ENCODE data around the gene NCBP2.

GRCh38 chr3:196889844-196890708 lies 52.3 kb downstream of the NCBP2 start:
- TF ChIP-seq ZBTB7A (IDR thresholded peaks at IDR 0.05; ENCODE audit: low read depth) (no peak), MAX (IDR thresholded peaks at IDR 0.05) (no peak), TEAD4 (IDR thresholded peaks at IDR 0.05) (no peak), FOXM1 (IDR thresholded peaks at IDR 0.05; ENCODE audit: borderline replicate concordance, low read depth) (no peak), CEBPB (IDR thresholded peaks at IDR 0.05) (no peak), EGR1 (IDR thresholded peaks at IDR 0.05) (no peak), EP300 (IDR thresholded peaks at IDR 0.05; ENCODE audit: borderline replicate concordance) (no peak), CREB1 (IDR thresholded peaks at IDR 0.05; ENCODE audit: low read depth) (no peak)
